Measurements from ENCODE around the gene AP1M1.

DNA sequence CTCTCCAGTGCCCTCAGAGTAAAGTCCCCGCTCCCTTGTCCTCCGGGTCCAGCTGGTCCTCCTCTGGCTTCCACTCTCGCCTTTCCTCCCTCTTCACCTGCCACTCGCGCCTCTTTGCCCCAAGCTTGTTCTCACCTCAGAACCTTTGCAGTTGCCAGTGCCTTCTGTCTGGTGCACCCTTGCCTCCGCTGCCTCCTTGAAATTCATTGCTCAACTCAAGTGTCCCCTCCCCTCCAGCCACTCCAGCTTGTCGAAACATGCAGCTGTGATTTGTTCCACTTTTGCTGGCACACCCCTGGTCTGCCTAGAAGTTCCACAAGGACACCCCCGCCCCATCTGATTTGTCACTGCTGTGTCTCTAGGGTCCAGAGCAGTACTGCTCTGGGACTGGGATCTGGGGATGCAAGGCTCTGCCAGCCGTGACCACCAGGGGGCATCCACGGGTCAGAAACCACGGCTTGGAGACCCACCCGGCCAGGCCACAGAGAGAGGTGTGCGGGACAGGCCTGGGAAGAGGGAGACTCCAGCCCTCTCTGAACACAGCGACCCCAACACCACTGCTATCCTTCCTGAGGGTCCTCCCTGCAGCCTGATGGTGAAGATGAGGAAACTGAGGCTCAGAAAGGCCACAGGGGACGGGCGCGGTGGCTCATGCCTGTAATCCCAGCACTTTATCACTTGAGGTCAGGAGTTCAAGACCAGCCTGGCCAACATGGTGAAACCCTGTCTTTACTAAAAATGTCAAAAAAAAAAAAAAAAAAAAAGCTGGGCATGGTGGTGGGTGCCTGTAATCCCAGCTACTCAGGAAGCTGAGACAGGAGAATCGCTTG lies 49.9 kb downstream of the AP1M1 start:
- TF ChIP-seq CTCF (tag by site-specific recombination; IDR thresholded peaks at IDR 0.05) (peak; percentile 94), ZFP3 (tag by site-specific recombination; IDR thresholded peaks at IDR 0.05; ENCODE audit: low read depth) (no peak), ZBTB10 (tag by site-specific recombination; IDR thresholded peaks at IDR 0.05) (no peak)
- TF ChIP-seq, protein P1, sequence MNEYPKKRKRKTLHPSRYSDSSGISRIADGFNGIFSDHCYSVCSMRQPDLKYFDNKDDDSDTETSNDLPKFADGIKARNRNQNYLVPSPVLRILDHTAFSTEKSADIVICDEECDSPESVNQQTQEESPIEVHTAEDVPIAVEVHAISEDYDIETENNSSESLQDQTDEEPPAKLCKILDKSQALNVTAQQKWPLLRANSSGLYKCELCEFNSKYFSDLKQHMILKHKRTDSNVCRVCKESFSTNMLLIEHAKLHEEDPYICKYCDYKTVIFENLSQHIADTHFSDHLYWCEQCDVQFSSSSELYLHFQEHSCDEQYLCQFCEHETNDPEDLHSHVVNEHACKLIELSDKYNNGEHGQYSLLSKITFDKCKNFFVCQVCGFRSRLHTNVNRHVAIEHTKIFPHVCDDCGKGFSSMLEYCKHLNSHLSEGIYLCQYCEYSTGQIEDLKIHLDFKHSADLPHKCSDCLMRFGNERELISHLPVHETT (tag by site-specific recombination; IDR thresholded peaks at IDR 0.05), result no peak
- TF ChIP-seq, protein P2, sequence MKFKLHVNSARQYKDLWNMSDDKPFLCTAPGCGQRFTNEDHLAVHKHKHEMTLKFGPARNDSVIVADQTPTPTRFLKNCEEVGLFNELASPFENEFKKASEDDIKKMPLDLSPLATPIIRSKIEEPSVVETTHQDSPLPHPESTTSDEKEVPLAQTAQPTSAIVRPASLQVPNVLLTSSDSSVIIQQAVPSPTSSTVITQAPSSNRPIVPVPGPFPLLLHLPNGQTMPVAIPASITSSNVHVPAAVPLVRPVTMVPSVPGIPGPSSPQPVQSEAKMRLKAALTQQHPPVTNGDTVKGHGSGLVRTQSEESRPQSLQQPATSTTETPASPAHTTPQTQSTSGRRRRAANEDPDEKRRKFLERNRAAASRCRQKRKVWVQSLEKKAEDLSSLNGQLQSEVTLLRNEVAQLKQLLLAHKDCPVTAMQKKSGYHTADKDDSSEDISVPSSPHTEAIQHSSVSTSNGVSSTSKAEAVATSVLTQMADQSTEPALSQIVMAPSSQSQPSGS (tag by site-specific recombination; IDR thresholded peaks at IDR 0.05; ENCODE audit: low read depth), result no peak

All from HEK293 (cell line).